ENCODE results near the gene IRS1.

The IRS1 gene

DNA sequence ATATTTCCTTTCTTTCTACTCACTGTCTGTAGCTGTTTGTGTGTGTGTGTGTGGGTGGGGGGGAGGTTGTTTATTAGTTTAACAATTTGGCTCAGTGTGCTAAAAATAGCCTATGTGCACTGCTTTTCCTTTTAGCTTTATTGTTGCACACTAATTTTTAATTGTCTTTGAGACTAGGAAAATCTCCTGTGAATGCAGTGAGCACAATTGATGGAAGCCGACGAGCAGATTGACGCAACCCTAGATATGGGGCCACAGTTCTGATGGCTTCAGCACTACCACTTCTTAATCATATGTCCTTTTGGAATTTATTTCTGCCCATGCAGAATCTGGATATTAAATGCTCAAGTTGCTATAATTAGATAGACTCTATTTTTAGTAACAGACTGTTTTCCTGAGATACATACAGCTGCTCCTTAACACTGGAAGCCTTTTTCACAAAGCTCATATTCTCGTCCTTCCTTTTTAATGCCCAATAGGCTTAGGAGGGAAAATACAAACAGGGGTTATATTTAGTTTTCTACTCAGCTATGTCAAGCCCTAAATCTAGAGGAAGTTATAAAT lies 109.1 kb downstream of the IRS1 start:
- no peak for DNase-seq (ENCODE audit: low read depth in 2 of 2)

DNA sequence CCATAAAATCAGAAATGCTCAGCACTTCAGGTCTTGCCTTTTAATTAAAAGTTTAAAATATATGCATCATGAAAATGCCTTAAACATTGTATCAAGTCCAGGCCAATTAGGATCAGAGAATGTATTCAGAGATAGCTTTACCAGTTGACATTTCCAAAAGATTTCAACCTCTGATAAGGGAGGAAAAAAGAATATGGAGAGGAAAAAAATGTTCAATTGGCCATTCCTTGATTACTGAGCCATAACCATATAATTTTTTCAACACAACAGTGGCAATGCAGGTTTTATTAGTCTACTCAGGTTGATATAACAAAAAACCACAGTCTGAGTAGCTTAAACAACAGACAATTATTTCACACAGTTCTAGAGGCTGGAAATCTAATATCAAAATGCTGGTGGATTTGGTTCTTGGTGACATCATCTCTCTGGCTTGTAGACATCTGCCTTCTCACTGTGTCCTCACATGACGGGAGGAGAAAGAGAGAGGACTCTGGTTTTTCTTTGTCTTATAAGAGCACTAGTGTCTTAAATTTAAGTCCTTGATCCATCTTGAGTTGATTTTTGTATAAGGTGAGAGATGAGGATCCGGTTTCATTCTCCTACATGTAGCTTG lies 111.9 kb downstream of the IRS1 start:
- no peak for DNase-seq (ENCODE audit: low read depth in 2 of 2)

DNA sequence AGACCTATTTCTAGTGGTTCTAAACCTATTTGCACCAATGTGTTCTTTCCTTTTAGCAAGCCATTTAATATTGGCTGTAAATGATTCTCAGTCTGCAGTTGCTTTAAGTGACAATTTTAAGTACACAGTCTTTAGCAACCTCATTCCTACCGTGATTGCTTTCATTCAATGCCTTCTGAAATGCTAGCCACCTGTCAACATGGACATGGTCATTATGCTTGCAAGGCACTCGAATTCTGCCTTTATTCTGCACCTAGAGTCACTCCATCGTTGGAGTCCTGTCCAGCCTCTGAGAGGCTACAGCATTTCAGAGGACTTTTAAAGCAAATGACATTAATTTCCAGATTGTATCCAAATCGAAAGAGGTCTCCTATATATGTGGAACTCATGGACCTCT lies 115.1 kb downstream of the IRS1 start:
- no peak for DNase-seq (ENCODE audit: low read depth in 2 of 2)

DNA sequence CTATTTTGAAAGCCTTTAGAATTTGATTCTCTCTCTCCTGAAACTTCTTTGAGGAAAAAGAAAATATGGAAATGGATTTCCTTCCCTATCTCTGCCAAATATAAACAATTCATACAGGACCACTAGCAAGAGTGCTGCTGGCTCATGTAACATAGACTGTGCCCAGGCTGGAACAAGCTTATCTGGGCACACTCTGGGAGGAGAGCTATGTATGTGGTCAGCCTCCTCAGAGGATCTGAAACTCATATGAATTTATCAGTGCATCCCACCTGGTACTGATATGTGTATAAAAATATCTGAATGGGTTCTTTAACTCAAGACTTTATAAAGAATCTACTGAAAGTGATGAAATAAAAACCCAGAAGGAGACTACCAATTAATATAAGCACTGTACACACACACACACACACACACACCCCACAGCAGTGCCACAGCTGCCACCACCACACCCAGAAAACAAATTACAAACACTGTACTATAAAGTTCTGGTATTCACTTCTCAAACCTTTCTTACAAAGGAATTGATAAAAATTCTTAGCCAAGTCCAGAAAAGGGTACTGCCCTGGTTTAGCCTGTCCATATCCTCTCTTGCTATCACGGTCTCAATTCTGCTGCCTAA lies 115.6 kb downstream of the IRS1 start:
- no peak for DNase-seq (ENCODE audit: low read depth in 2 of 2)

DNA sequence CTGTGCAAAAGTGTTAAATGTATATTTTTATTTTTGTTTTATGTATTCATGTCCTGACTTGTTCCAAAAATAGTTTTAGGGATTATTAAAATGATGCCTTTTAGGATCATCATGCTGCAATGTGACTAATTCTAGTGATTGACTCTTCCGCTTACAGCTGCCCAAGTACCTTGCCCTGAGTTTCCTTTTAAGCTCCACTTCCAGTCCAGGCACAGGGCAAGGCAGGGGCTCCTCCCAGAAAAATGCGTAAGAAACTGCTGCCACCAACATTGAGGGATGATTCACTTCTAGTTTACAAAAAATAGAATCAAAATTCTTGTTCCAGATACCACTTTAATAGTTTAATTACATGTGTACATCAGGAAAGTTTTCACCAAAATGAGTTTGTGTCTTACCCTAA lies 116.4 kb downstream of the IRS1 start:
- DNase-seq (ENCODE audit: low read depth in 2 of 2): no peak

All from stimulated activated CD4-positive, alpha-beta T cell treated with anti-CD3 and anti-CD28 coated beads, Interleukin-4, amount 100 ng/mL, for 48 hours (primary cell).